Activated naive CD4-positive, alpha-beta T cell treated with anti-CD3 and anti-CD28 coated beads for 36 hours (primary cell): ENCODE data around the gene MAL. TPM values are rescaled to one million over a fixed set of nuclear protein-coding genes. Genes with fewer than 3 reads are reported as not detected.

Experiments
- CTCF ChIA-PET: fragments of 350-600 bp; sonication (Branson Sonifier 250); formaldehyde crosslinking; loops from one replicate; lab custom pipeline; 2021; ENCODE audit warnings: antibody characterized with exemption; lab: Charles Lee
- DNase-seq: peaks from one replicate; pipeline ENCODE4 v3.0.0-alpha.2; 2020
- H3K27ac Mint-ChIP-seq: one replicate; pipeline ENCODE4 v1.8.0; 2021; ENCODE audit warnings: mild to moderate bottlenecking, mixed read lengths
- H3K27me3 Mint-ChIP-seq: one replicate; pipeline ENCODE4 v1.8.0; 2021; ENCODE audit warnings: low read depth, mixed read lengths
- H3K36me3 Mint-ChIP-seq: one replicate; pipeline ENCODE4 v1.8.0; 2021; ENCODE audit warnings: low read depth, mixed read lengths
- H3K4me1 Mint-ChIP-seq: one replicate; pipeline ENCODE4 v1.8.0; 2021; ENCODE audit warnings: low read depth, mixed read lengths
- H3K4me3 Mint-ChIP-seq: one replicate; pipeline ENCODE4 v1.8.0; 2021; ENCODE audit warnings: mild to moderate bottlenecking, moderate library complexity, mixed read lengths
- H3K9me3 Mint-ChIP-seq: one replicate; pipeline ENCODE4 v1.8.0; 2021; ENCODE audit warnings: mixed read lengths
- intact Hi-C: fragments of 100-400 bp; cut with micrococcal nuclease; formaldehyde crosslinking; loops from one replicate; pipeline ENCODE4 v1.15.1; 2023
- total RNA-seq, 2 experiments: library from RNA; stranded (reverse); gene quantifications; one replicate each; pipeline ENCODE4 v1.2.3, GENCODE V29; 2021

MAL gene
- total RNA-seq, 2 experiments from 2014 or later = 22.3 to 23.5 TPM

- CTCF ChIA-PET = interaction anchor here (1.2 to 2.5 kb wide), 8 partner anchors 9 to 128 kb away, joined by 3 to 14 read pairs (median 6); no protein-coding TSS in a partner anchor
- no peaks in the 10 kb centered on the region for H3K4me1 Mint-ChIP-seq
- no peak for DNase-seq
- peaks cover 12% of the 10 kb centered on the region for H3K27me3 Mint-ChIP-seq
- no peaks in the 10 kb centered on the region for H3K9me3 Mint-ChIP-seq
- H3K27ac Mint-ChIP-seq = no peak overlapping the region
- no peaks in the 10 kb centered on the region for H3K36me3 Mint-ChIP-seq
- H3K4me3 Mint-ChIP-seq = no peak overlapping the region
- intact Hi-C loops = no loop called here
These were observed 38.2 kb upstream of the MAL start for GRCh38 chr2:94987074-94988020.

DNA sequence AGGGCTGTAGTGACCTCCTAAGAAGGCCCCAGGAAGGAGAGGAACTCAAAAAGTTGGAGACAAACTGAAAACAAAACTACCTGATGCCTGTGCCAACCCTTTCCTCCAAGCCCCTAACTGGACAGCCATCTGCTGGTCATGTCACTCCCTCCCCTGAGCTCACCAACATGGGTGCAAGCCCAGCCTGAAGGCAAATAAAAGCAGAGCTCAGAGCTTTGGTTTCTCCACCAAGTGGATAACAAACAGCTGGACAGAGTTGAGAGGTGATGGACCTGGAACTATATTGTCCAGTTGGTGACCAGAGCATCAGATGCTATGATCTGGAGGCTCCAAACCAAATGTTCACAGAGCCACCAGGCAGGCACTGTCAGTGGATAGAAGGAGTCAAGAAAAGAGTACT, 34.6 kb upstream of the MAL start:
- intact Hi-C loops = no loop called here

GRCh38 chr2:94992360-94992759, 33.1 kb upstream of the MAL start:
- Mint-ChIP-seq H3K9me3 (no peaks in the 10 kb centered on the region), H3K4me3 (no peak overlapping the region), H3K36me3 (no peaks in the 10 kb centered on the region), H3K27ac (no peak overlapping the region), H3K4me1 (no peaks in the 10 kb centered on the region), H3K27me3 (peaks cover 15% of the 10 kb centered on the region)
- DNase-seq = no peak
- CTCF ChIA-PET = no interaction called here
- intact Hi-C loops = no loop called here

More for the DNA sequence above, 34.6 kb upstream of the MAL start:
- no peak for DNase-seq
- Mint-ChIP-seq H3K36me3 (no peaks in the 10 kb centered on the region), H3K9me3 (no peaks in the 10 kb centered on the region), H3K4me3 (no peak overlapping the region), H3K4me1 (no peaks in the 10 kb centered on the region), H3K27me3 (peaks cover 12% of the 10 kb centered on the region), H3K27ac (no peak overlapping the region)
- CTCF ChIA-PET = interaction anchor here (1.5 to 1.8 kb wide), 2 partner anchors 32 to 34 kb away, joined by 4 to 7 read pairs; no protein-coding TSS in a partner anchor

GRCh38 chr2:94993176-94994062, 32.1 kb upstream of the MAL start:
- Mint-ChIP-seq H3K27me3 (peaks cover 19% of the 10 kb centered on the region), H3K36me3 (no peaks in the 10 kb centered on the region), H3K9me3 (no peaks in the 10 kb centered on the region), H3K4me3 (no peak overlapping the region), H3K27ac (no peak overlapping the region), H3K4me1 (no peaks in the 10 kb centered on the region)
- DNase-seq = no peak
- intact Hi-C loops = no loop called here
- CTCF ChIA-PET = no interaction called here

GRCh38 chr2:94994063-94994913, 31.2 kb upstream of the MAL start:
- no peak overlapping the region for H3K27ac Mint-ChIP-seq
- no peaks in the 10 kb centered on the region for H3K4me1 Mint-ChIP-seq
- H3K4me3 Mint-ChIP-seq = no peak overlapping the region
- H3K36me3 Mint-ChIP-seq = no peaks in the 10 kb centered on the region
- CTCF ChIA-PET = no interaction called here
- DNase-seq = no peak
- H3K9me3 Mint-ChIP-seq = no peaks in the 10 kb centered on the region
- peaks cover 21% of the 10 kb centered on the region for H3K27me3 Mint-ChIP-seq
- intact Hi-C loops = no loop called here

DNA sequence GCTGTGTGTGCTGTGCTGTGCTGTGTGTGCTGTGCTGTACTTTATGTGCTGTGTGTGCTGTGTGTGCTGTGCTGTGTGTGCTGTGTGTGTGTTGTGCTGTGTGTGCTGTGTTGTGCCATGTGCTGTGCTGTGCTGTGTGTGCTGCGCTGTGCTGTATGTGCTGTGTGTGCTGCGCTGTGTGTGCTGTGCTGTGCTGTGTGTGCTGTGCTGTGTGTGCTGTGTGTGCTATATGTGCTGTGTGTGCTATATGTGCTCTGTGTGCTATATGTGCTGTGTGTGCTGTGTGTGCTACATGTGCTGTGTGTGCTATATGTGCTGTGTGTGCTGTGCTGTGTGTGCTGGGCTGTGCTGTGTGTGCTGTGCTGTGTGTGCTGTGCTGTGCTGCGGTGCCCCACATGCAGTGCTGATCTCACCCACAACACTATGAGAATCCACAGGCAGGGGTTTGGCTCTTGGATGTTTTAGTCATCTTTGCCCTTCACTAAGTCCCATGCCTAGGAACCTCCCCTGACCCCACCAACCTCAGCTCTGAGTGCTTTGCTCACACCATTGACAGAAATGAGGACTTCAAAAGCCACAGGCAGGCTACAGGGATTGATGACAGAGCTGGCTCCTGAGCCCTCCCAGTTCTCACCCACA, 30.5 kb upstream of the MAL start:
- Mint-ChIP-seq H3K27me3 (peaks cover 28% of the 10 kb centered on the region), H3K36me3 (no peaks in the 10 kb centered on the region), H3K4me3 (no peak overlapping the region), H3K27ac (no peak overlapping the region), H3K4me1 (no peaks in the 10 kb centered on the region), H3K9me3 (no peaks in the 10 kb centered on the region)
- intact Hi-C loops = no loop called here
- no peak for DNase-seq
- CTCF ChIA-PET = interaction anchor here (0.8 kb wide), 1 partner anchor 121 kb away, joined by 3 read pairs; no protein-coding TSS in a partner anchor

- Mint-ChIP-seq H3K27ac (no peak overlapping the region), H3K4me3 (no peak overlapping the region), H3K36me3 (no peaks in the 10 kb centered on the region), H3K27me3 (peaks cover 28% of the 10 kb centered on the region), H3K9me3 (no peaks in the 10 kb centered on the region), H3K4me1 (no peaks in the 10 kb centered on the region)
- CTCF ChIA-PET = interaction anchor here (0.8 to 1.1 kb wide), 4 partner anchors 9 to 121 kb away, joined by 3 to 5 read pairs (median 4); no protein-coding TSS in a partner anchor
- intact Hi-C loops = no loop called here
- no peak for DNase-seq
These were observed 29.8 kb upstream of the MAL start for GRCh38 chr2:94995553-94996304.

- Mint-ChIP-seq H3K36me3 (no peaks in the 10 kb centered on the region), H3K27ac (no peak overlapping the region), H3K9me3 (no peaks in the 10 kb centered on the region), H3K4me3 (no peak overlapping the region), H3K4me1 (no peaks in the 10 kb centered on the region), H3K27me3 (peaks cover 28% of the 10 kb centered on the region)
- DNase-seq = no peak
- CTCF ChIA-PET = interaction anchor here (0.8 to 1.4 kb wide), 5 partner anchors 10 to 120 kb away, joined by 3 to 5 read pairs (median 3); no protein-coding TSS in a partner anchor
- intact Hi-C loops = no loop called here
These were observed 29.0 kb upstream of the MAL start for GRCh38 chr2:94996305-94997100.

DNA sequence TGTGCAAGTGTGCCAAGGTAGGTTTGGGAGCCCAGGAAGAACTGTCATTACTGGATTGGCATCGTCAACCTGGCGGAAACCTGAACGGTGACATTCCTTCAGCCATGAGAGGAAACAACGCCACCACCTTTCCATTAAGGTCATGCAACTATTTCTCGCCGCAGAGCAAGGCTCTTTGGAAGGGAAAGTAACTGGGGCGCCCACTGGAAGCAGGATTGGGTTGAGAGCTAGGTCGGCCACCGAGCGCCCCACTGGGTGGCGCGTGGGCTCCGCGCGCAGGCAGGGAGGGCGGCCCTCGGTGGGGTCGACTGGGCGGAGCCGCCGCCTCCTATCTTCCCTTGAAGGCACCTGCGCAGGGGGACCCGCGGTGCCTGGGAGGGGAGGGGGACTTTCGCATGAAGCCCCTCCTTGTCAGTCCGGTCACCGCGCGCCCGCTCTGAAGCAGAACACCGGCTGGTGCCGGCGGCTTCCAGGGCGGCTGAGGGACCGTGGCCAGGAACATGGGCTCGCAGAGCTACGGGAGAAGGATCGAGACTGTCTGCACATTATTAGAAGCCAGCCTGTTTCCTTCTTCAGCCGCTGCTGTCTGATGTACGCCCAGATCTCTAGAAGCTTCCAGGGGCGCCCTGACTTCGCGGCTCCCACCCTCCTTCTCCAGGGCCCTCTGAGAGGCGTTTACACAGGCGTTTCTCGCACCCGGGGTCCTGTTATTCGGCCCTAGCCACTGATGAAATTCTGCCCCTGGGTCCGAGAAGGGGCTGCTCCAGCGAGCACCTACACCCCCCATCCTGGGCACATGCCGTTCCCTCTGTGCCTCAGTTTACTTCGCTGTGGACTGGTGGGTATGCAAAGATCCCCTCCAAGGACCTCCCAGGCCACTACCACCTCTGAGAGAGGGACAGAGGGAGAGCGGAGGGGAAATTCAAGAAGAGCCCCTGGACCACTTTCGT, 27.3 kb upstream of the MAL start:
- intact Hi-C loops = no loop called here
- H3K4me1 Mint-ChIP-seq = no peaks in the 10 kb centered on the region
- H3K4me3 Mint-ChIP-seq = no peak overlapping the region
- H3K27me3 Mint-ChIP-seq = peaks cover 28% of the 10 kb centered on the region
- no peak overlapping the region for H3K27ac Mint-ChIP-seq
- no peak for DNase-seq
- CTCF ChIA-PET = interaction anchor here (1.4 kb wide), 1 partner anchor 26 kb away, joined by 3 read pairs; no protein-coding TSS in a partner anchor
- H3K36me3 Mint-ChIP-seq = no peaks in the 10 kb centered on the region
- no peaks in the 10 kb centered on the region for H3K9me3 Mint-ChIP-seq
